B cell (primary cell): Measurements from ENCODE around the gene SPACA1. TPM values are rescaled to one million over a fixed set of nuclear protein-coding genes. Genes with fewer than 3 reads are reported as not detected.
"Not testable (repeated sequence)": the region's sequence is repeated elsewhere in the genome, so short reads cannot be mapped to it uniquely, and the experiment has no call there.

Experiments
- ATAC-seq: fragments of 200-7000 bp; cut with Tn5 transposase; one replicate; pipeline ENCODE4 v1.10.0; 2021; ENCODE audit warnings: low read depth, mild to moderate bottlenecking, moderate number of reproducible peaks, moderate library complexity
- CTCF ChIA-PET: fragments of 350-600 bp; sonication (Branson Sonifier 250); formaldehyde crosslinking; loops from one replicate; lab custom pipeline; 2021; ENCODE audit warnings: antibody characterized with exemption, inconsistent platforms; lab: Charles Lee
- POLR2A ChIA-PET: fragments of 350-600 bp; sonication (Branson Sonifier 250); formaldehyde crosslinking; loops from one replicate; lab custom pipeline; 2021; ENCODE audit warnings: antibody characterized with exemption; lab: Charles Lee
- DNase-seq: peaks from one replicate; pipeline ENCODE4 v3.0.0; 2013
- H2AFZ ChIP-seq: 2 replicates; pipeline ENCODE4 v1.6.1; 2012; ENCODE audit warnings: mild to moderate bottlenecking, low read depth, low read length; ENCODE audit not compliant: insufficient read depth, poor library complexity, severe bottlenecking
- H3K27ac ChIP-seq, 2 donors: 1 replicate in 1 of 2; 2 replicates in 1 of 2; pipeline ENCODE4 v1.5.1; 2012 to 2013; ENCODE audit warnings: low read length in 2 of 2, mild to moderate bottlenecking in 2 of 2, moderate library complexity in 1 of 2
- H3K27me3 ChIP-seq, 4 experiments: fragments of 200-600 bp in 1 of 4; sonication (generic) in 1 of 4; replicated peaks in 1 of 4; 1 replicate in 2 of 4; 2 replicates in 2 of 4; pipeline versions ENCODE4 v1.6.1 to v1.7.0; 2013 to 2016; ENCODE audit warnings: low read length in 3 of 4, mild to moderate bottlenecking in 2 of 4, mixed read lengths in 1 of 4, moderate library complexity in 1 of 4; ENCODE audit not compliant: insufficient read depth in 4 of 4, control insufficient read depth in 3 of 4; ENCODE audit errors: control extremely low read depth in 1 of 4
- H3K36me3 ChIP-seq, 2 experiments: replicated peaks in 1 of 2; 1 replicate in 1 of 2; 2 replicates in 1 of 2; pipeline versions ENCODE4 v1.6.1 to v1.7.1; 2013; ENCODE audit warnings: low read length in 1 of 2; ENCODE audit not compliant: insufficient read depth in 2 of 2, control insufficient read depth in 1 of 2; ENCODE audit errors: control extremely low read depth in 1 of 2, extremely low read depth in 1 of 2
- H3K4me1 ChIP-seq, 2 donors: fragments of 200-600 bp in 1 of 2; sonication (generic) in 1 of 2; 1 replicate in 1 of 2; 2 replicates in 1 of 2; pipeline versions ENCODE4 v1.5.1 to v1.6.1; 2013 to 2017; ENCODE audit warnings: low read length in 2 of 2; ENCODE audit not compliant: control insufficient read depth in 2 of 2, insufficient read depth in 2 of 2
- H3K4me2 ChIP-seq: replicated peaks from 2 replicates; pipeline ENCODE3; 2012; ENCODE audit warnings: mild to moderate bottlenecking, low read depth, low read length; ENCODE audit not compliant: poor library complexity, severe bottlenecking
- H3K4me3 ChIP-seq, 5 experiments: fragments of 200-600 bp in 1 of 5; sonication (generic) in 1 of 5; 1 replicate in 3 of 5; 2 replicates in 2 of 5; pipeline versions ENCODE4 v1.5.1 to v1.7.0; 2011 to 2016; ENCODE audit warnings: low read length in 4 of 5, mild to moderate bottlenecking in 4 of 5, low read depth in 2 of 5, control low read depth in 1 of 5, moderate library complexity in 1 of 5; ENCODE audit not compliant: insufficient read depth in 1 of 5; ENCODE audit errors: control extremely low read depth in 1 of 5, extremely low read depth in 1 of 5
- H3K79me2 ChIP-seq: fragments of 200-600 bp; sonication (generic); one replicate; pipeline ENCODE4 v1.6.0; 2016; ENCODE audit warnings: low read length; ENCODE audit not compliant: control insufficient read depth, insufficient read depth
- H3K9ac ChIP-seq: fragments of 200-600 bp; sonication (generic); 2 replicates; pipeline ENCODE4 v1.6.1; 2017; ENCODE audit warnings: mild to moderate bottlenecking, low read length, moderate library complexity
- H3K9me3 ChIP-seq, 3 donors: one replicate each; pipeline versions ENCODE4 v1.6.1 to v1.7.1; 2013; ENCODE audit warnings: low read length in 2 of 3; ENCODE audit not compliant: control insufficient read depth in 2 of 3, insufficient read depth in 1 of 3; ENCODE audit errors: control extremely low read depth in 1 of 3
- H4K20me1 ChIP-seq: 2 replicates; pipeline ENCODE4 v1.6.0; 2012; ENCODE audit warnings: mild to moderate bottlenecking, low read length; ENCODE audit not compliant: insufficient read depth, control insufficient read depth, poor library complexity, severe bottlenecking
- H3K27ac Mint-ChIP-seq: one replicate; pipeline ENCODE4 v1.8.0; 2021; ENCODE audit warnings: mixed read lengths
- H3K27me3 Mint-ChIP-seq: one replicate; pipeline ENCODE4 v1.8.0; 2021; ENCODE audit warnings: mixed read lengths
- H3K4me1 Mint-ChIP-seq: one replicate; pipeline ENCODE4 v1.8.0; 2021; ENCODE audit warnings: mixed read lengths
- H3K4me3 Mint-ChIP-seq: one replicate; pipeline ENCODE4 v1.8.0; 2021; ENCODE audit warnings: mixed read lengths
- H3K9me3 Mint-ChIP-seq: one replicate; pipeline ENCODE4 v1.8.0; 2022; ENCODE audit warnings: mixed read lengths; ENCODE audit not compliant: insufficient read depth
- EZH2 ChIP-seq: IDR thresholded peaks from 2 replicates; pipeline ENCODE4 v1.6.1; 2012; ENCODE audit warnings: borderline replicate concordance, low read depth, mild to moderate bottlenecking, moderate library complexity, low read length; ENCODE audit not compliant: insufficient read depth, poor library complexity, severe bottlenecking
- WGBS: methylation state at CpG from one replicate; pipeline ENCODE4 v1.1.5; 2013; ENCODE audit warnings: missing lambda C conversion rate; ENCODE audit not compliant: insufficient coverage; 5-methylcytosine and 5-hydroxymethylcytosine counted together
- intact Hi-C: fragments of 100-400 bp; cut with micrococcal nuclease; formaldehyde crosslinking; loops from one replicate; pipeline ENCODE4 v1.10.0; 2022
- polyA minus RNA-seq: library from RNA; depleted of rRNA, polyadenylated mRNA; stranded (reverse); fragments of >200 nt; gene quantifications from 2 replicates; pipeline ENCODE4 v1.2.3, GENCODE V29; 2012
- polyA plus RNA-seq: library from polyadenylated mRNA; depleted of rRNA; stranded (reverse); fragments of >200 nt; gene quantifications from 2 replicates; pipeline ENCODE4 v1.2.3, GENCODE V29; 2012
- total RNA-seq, 2 donors: library from RNA; stranded (reverse); fragments of 120-200 nt in 1 of 2; gene quantifications; 1 replicate in 1 of 2; 2 replicates in 1 of 2; pipeline versions ENCODE4 v1.2.3 to v1.2.4, GENCODE V29; 2013 to 2022
- TF ChIP-seq, protein P1 (sequence below): fragments of 200-600 bp; IDR thresholded peaks from one replicate; pipeline ENCODE4 v1.8.0; 2022; ENCODE audit warnings: antibody characterized with exemption, mild to moderate bottlenecking

Gene SPACA1, protein sequence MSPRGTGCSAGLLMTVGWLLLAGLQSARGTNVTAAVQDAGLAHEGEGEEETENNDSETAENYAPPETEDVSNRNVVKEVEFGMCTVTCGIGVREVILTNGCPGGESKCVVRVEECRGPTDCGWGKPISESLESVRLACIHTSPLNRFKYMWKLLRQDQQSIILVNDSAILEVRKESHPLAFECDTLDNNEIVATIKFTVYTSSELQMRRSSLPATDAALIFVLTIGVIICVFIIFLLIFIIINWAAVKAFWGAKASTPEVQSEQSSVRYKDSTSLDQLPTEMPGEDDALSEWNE
- not detected in 2 replicates for total RNA-seq
- total RNA-seq (2013) = not detected
- polyA plus RNA-seq = not detected in 2 replicates
- polyA minus RNA-seq = not detected in 2 replicates

GRCh38 chr6:88047510-88048150, at the start of gene SPACA1:
SPACA1 (plus strand) TSS chr6:88047841; CDS start chr6:88047906, 65 bp downstream.
- H3K4me3 Mint-ChIP-seq = no peak within 1 kb of the TSS
- TF ChIP-seq, protein P1, sequence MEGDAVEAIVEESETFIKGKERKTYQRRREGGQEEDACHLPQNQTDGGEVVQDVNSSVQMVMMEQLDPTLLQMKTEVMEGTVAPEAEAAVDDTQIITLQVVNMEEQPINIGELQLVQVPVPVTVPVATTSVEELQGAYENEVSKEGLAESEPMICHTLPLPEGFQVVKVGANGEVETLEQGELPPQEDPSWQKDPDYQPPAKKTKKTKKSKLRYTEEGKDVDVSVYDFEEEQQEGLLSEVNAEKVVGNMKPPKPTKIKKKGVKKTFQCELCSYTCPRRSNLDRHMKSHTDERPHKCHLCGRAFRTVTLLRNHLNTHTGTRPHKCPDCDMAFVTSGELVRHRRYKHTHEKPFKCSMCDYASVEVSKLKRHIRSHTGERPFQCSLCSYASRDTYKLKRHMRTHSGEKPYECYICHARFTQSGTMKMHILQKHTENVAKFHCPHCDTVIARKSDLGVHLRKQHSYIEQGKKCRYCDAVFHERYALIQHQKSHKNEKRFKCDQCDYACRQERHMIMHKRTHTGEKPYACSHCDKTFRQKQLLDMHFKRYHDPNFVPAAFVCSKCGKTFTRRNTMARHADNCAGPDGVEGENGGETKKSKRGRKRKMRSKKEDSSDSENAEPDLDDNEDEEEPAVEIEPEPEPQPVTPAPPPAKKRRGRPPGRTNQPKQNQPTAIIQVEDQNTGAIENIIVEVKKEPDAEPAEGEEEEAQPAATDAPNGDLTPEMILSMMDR = no peak
- no peak for TF ChIP-seq EZH2
- intact Hi-C loops = no loop called here
- H3K79me2 ChIP-seq = no peaks in the 10 kb centered on the region
- no peaks in the 10 kb centered on the region for H3K9me3 Mint-ChIP-seq
- ATAC-seq (peak; percentile 5), DNase-seq (peak; percentile 16)
- H3K27me3 Mint-ChIP-seq = peaks cover 14% of the 10 kb centered on the region
- peak within 1 kb of the TSS; percentile 11 for H3K4me2 ChIP-seq
- CTCF ChIA-PET = no interaction called here
- H3K4me1 Mint-ChIP-seq = no peaks in the 10 kb centered on the region
- WGBS = 75% methylated on average over 75 of the region's 77 CpGs
- no peaks in the 10 kb centered on the region for H4K20me1 ChIP-seq
- no peaks in the 10 kb centered on the region for H3K36me3 ChIP-seq
- H3K9ac ChIP-seq = no peak within 1 kb of the TSS
- no peak within 1 kb of the TSS for H3K27ac Mint-ChIP-seq
- H3K4me3 ChIP-seq = peak within 1 kb of the TSS in 1 of 5 experiments; percentile 1
- H2AFZ ChIP-seq = peak within 1 kb of the TSS; percentile 8
- no peaks in the 10 kb centered on the region for H3K4me1 ChIP-seq
- peaks cover 0 to 3% (median 1%) of the 10 kb centered on the region in 4 experiments for H3K27me3 ChIP-seq
- H3K27ac ChIP-seq = no peak within 1 kb of the TSS
- POLR2A ChIA-PET = no interaction called here
- H3K9me3 ChIP-seq = peaks cover 0 to 9% (median 2%) of the 10 kb centered on the region in 3 donors

DNA sequence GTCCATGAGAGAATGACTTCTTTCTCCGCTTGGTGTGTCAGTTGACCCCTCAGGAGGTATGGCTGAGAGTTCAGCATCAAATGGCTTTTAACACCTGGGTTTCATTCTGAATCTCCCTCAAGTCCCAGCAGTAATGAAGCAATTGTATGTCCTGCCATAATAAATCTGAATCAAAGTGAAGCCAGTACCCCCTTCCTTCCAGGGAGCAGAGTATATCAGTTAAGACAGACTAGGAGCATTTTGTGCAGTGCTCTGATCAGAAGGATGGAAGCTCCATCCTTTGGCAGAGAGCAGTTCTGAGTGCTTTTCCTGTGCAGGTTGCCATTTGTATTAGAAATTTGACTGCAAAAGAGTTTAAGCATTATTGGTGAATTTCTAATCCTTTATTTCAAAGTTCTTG, 46.9 kb upstream of the SPACA1 start:
- Mint-ChIP-seq H3K9me3 (no peaks in the 10 kb centered on the region), H3K27ac (no peak overlapping the region), H3K27me3 (peaks cover 4% of the 10 kb centered on the region), H3K4me3 (no peak overlapping the region), H3K4me1 (no peaks in the 10 kb centered on the region)
- no peak for TF ChIP-seq EZH2
- TF ChIP-seq, protein P1 = no peak
- ChIA-PET CTCF (no interaction called here), POLR2A (no interaction called here)
- no peaks in the 10 kb centered on the region for H3K36me3 ChIP-seq
- no peak overlapping the region for H3K4me2 ChIP-seq
- ATAC-seq (no peak), DNase-seq (no peak)
- H3K27me3 ChIP-seq = no peaks in the 10 kb centered on the region
- no peak overlapping the region for H3K9ac ChIP-seq
- H3K27ac ChIP-seq = no peak overlapping the region
- no peak overlapping the region for H3K4me3 ChIP-seq
- no peaks in the 10 kb centered on the region for H3K79me2 ChIP-seq
- no peak overlapping the region for H2AFZ ChIP-seq
- H4K20me1 ChIP-seq = no peaks in the 10 kb centered on the region
- intact Hi-C loops = no loop called here
- WGBS = 92% methylated on average over 1 of the region's 1 CpG
- peaks cover 0 to 4% of the 10 kb centered on the region in 2 donors for H3K4me1 ChIP-seq
- no peaks in the 10 kb centered on the region for H3K9me3 ChIP-seq

GRCh38 chr6:88001279-88001678, 46.4 kb upstream of the SPACA1 start:
- H3K27me3 Mint-ChIP-seq, H3K4me2 ChIP-seq, H2AFZ ChIP-seq, intact Hi-C loops, H3K9ac ChIP-seq, H4K20me1 ChIP-seq, H3K4me3 Mint-ChIP-seq, CTCF ChIA-PET, DNase-seq, POLR2A ChIA-PET, H3K9me3 ChIP-seq, H3K79me2 ChIP-seq, H3K4me3 ChIP-seq, H3K27me3 ChIP-seq, H3K36me3 ChIP-seq, H3K4me1 Mint-ChIP-seq, H3K9me3 Mint-ChIP-seq, ATAC-seq, H3K27ac Mint-ChIP-seq, H3K4me1 ChIP-seq, H3K27ac ChIP-seq: not testable (repeated sequence)
- WGBS = 99% methylated on average over 7 of the region's 8 CpGs
